ENCODE data around the gene MGAT5B.
A peak's percentile ranks its signal among the peaks of the same experiment; 100 is the strongest.
"Not testable (repeated sequence)": the region's sequence is repeated elsewhere in the genome, so short reads cannot be mapped to it uniquely, and the experiment has no call there.

The MGAT5B gene

GRCh38 chr17:76955191-76955590 lies 87.0 kb downstream of the MGAT5B start:
- no peak for DNase-seq

- no peak for DNase-seq
Observed at GRCh38 chr17:76956846-76957540, 88.8 kb downstream of the MGAT5B start.

- DNase-seq = no peak
Observed at GRCh38 chr17:76957678-76958464, 89.7 kb downstream of the MGAT5B start.

GRCh38 chr17:76958974-76959373 lies 90.8 kb downstream of the MGAT5B start:
- no peak for DNase-seq

- DNase-seq = no peak
Observed at GRCh38 chr17:76961869-76962268, 93.7 kb downstream of the MGAT5B start.

GRCh38 chr17:76962858-76963257 lies 94.7 kb downstream of the MGAT5B start:
- no peak for DNase-seq

GRCh38 chr17:76966016-76966415 lies 97.8 kb downstream of the MGAT5B start:
- DNase-seq = no peak

GRCh38 chr17:76966486-76967181 lies 98.4 kb downstream of the MGAT5B start:
- DNase-seq = no peak

GRCh38 chr17:76967762-76968161 lies 99.6 kb downstream of the MGAT5B start:
- no peak for DNase-seq

GRCh38 chr17:76968707-76969597 lies 100.7 kb downstream of the MGAT5B start:
- DNase-seq = no peak

- peak; percentile 69 for DNase-seq
Observed at GRCh38 chr17:76969598-76970172, 101.5 kb downstream of the MGAT5B start.

GRCh38 chr17:76970228-76970627 lies 102.0 kb downstream of the MGAT5B start:
- DNase-seq = not testable (repeated sequence)

- no peak for DNase-seq
Observed at GRCh38 chr17:76972046-76972641, 103.9 kb downstream of the MGAT5B start.

GRCh38 chr17:76973040-76973439 lies 104.8 kb downstream of the MGAT5B start:
- no peak for DNase-seq

GRCh38 chr17:76974721-76975120 lies 106.5 kb downstream of the MGAT5B start:
- no peak for DNase-seq

- not testable (repeated sequence) for DNase-seq
Observed at GRCh38 chr17:76978050-76978449, 109.8 kb downstream of the MGAT5B start.

- no peak for DNase-seq
Observed at GRCh38 chr17:76981545-76982295, 113.5 kb downstream of the MGAT5B start.

- no peak for DNase-seq
Observed at GRCh38 chr17:76982408-76983074, 114.3 kb downstream of the MGAT5B start.

GRCh38 chr17:76983075-76983775 lies 115.0 kb downstream of the MGAT5B start:
- no peak for DNase-seq

GRCh38 chr17:76986365-76986764 lies 118.2 kb downstream of the MGAT5B start:
- DNase-seq = no peak
